EH (cell line): Measurements from ENCODE around the gene IRF1.
A peak's percentile ranks its signal among the peaks of the same experiment; 100 is the strongest.

Source experiments
- DNase-seq: peaks from one replicate; pipeline ENCODE4 v3.0.0-alpha.2; 2015; ENCODE audit warnings: low read depth

IRF1 gene

GRCh38 chr5:132500931-132501628 lies 10.5 kb upstream of the IRF1 start:
- peak; percentile 73 for DNase-seq

DNA sequence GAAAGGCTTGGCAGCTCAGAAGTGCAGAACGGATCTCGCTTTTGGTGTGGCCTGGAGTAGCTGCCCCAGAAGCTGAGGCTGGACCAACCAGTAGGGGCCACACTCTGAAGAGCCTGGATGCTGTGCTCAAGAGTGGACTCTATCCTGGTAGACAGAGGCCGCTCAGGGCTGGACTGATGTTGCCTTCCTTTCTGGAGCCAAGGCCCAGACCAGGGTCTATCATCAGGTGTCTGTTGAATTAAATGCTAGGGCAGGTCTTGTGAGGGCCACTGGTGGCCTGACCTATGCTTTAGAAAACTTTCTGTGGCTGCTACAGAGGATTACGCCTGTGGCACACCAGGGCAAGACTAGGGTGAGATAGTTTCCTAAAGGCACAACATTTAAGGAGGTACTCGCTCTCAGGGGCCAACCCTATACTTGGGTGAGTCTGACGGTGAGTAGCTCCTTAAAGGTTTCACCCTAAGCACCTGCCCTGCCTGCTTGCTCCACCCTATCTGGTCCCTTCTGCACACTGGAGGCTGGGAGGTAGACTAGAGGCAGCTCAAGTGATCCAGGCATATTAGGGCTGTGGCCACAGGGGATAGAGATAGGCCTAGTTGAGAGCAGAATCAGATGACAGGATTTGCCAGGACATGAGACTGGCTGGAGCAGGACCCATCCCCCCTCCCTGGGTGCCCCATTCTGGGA lies 9.8 kb upstream of the IRF1 start:
- DNase-seq: no peak

DNA sequence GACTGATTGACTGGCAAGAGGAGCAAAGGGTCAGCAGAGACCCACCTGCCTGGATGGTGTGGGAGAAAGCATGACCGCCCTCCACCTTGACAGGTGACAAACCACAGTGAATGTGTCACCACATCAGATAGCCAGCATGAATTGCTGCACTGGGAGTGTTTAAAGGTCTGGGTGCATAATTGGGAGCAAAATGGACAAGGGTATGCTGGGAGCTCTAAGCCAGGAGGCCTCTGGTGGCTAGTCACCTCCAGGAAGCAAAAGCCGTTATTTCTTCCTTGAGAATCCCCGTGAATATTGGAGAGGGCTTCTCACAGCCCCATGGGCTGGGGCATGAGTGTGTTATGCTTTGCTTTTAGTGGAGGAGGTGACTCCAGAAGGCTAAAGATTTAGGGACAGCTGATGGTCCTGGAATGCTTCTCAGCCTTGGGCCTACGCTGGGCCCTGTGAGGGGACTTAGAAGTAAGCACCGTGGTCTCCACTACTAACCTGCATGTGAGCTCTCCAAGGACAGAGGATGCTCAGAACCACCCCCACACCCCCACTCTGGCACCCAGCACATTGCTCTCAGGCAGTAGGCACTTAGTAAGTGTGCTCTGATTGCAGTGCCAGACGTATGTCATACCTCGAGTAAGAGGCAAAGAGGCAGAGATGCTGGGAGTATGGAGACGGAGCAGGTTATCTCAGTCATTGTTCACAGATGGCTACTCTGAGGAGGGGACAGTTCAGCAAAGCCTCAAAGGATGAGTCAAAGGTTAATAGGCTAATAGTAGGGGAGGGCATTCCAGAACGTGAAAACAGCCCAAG lies 9.1 kb upstream of the IRF1 start:
- DNase-seq: no peak

- DNase-seq: peak; percentile 52
Measured at GRCh38 chr5:132498686-132499271, 8.2 kb upstream of the IRF1 start.

- peak; percentile 66 for DNase-seq
Measured at GRCh38 chr5:132498152-132498551, 7.6 kb upstream of the IRF1 start.

DNA sequence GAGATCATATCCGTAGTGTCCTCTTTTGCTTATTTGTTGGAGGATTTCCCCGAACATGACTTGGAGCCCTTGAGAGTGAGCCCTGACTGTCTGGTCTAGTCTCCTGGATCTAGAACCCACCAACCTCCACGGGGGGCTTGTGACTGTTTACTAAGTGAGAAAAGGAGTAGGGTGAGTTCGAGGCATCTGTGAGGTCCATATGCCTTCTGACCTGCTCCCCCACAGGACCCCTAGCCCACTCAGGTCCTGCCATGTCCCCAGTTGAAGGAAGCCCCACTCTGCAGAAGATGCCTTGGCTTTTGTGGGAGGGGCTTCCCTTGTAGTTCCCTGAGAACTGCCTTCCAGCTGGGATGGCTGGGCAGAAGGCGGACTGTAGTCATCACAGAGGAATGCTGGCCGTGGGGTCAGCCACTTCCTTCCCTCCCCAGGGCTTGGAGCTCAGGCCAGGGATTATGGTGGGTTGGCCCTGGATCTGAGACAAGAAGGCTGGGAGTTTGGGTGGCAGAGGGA lies 7.0 kb upstream of the IRF1 start:
- peak; percentile 98 for DNase-seq

GRCh38 chr5:132496631-132497487 lies 6.3 kb upstream of the IRF1 start:
- DNase-seq: peak; percentile 91

DNA sequence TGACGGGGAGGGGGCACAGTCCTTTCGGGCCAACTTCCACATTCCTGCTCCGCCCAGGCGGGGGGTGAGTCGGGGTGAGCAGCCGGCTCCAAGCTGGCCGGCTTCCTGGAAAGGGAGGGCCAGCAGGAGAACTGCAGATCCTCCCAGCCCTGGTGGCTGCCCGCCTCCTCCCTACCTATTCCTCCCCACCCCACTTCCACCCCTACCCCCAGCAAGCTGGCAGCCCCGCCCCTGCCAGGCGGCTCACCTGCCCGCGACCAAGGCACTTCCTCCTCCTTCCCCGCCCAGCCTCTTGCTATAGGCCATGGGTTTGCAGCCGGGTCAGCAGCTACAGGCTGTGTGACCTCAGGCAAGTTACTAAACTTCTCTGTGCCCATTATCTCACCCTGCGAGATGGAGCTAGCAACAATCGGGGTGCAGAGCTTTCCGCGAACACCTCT lies 5.6 kb upstream of the IRF1 start:
- DNase-seq: peak; percentile 90

DNA sequence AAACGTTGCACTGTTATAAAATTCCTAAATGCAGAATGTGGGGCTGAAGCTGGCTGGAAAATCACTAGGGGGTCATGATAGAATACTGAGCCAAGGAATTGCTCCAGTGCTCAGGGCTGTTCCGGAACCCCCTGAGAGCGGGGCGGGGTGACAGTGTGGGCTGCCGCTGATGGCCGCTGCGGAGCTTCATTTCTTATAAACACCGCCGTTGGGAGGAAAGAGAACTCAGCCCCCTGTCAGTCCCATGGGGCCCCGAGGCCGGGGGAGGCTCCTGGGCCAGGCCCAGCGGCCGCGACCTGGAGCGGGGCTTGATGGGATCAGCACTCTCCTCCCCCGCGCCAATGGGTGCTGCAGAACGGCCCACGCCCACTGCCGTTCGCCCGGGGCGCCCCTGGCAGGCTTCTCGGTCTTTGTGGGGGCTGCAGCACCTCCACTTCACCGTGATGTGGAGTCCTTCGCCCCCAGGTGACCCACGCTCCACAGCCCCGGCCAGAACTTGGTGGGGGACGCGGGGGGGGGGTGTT lies 5.2 kb upstream of the IRF1 start:
- peak; percentile 93 for DNase-seq

DNA sequence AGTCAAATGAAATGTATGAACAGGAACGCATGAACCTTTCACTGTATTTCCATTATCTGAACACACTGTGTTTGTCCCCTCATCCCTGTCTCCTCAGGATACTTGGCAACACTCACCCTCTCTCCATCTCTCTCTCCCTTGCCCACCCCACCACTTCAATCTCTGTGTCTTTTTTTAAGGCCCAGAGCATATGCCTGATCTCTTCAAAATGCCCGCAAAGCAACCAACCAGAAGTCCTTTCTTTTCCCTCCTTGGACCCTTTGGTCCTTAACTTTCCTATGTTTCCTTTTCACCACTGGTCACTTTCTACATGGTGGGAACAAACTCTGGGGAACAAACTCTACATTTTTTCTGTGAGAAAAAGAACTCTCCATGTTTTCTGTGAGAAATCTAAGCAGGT lies 3.2 kb upstream of the IRF1 start:
- DNase-seq: no peak

DNA sequence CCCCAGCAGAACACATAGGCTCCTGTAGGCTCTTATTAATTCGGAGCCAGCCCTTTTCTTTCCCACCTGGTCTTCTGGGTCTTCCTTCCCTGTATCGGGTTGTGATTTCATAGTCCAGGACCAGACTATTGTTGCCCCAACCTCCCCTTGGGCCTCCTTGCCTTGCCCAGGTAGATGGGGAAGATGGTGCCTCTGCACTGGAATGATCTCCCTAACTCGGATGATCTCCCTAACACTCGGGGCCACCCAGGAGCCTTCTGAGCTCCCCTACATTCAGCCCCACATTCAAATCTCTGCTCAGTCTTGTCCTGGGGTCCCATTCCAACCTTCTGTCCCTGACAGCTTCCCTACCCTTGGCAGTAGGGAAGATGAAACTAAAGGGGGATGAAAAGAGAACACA lies 2.7 kb upstream of the IRF1 start:
- DNase-seq: no peak

GRCh38 chr5:132492386-132493125 lies 2.0 kb upstream of the IRF1 start:
- DNase-seq: no peak

DNA sequence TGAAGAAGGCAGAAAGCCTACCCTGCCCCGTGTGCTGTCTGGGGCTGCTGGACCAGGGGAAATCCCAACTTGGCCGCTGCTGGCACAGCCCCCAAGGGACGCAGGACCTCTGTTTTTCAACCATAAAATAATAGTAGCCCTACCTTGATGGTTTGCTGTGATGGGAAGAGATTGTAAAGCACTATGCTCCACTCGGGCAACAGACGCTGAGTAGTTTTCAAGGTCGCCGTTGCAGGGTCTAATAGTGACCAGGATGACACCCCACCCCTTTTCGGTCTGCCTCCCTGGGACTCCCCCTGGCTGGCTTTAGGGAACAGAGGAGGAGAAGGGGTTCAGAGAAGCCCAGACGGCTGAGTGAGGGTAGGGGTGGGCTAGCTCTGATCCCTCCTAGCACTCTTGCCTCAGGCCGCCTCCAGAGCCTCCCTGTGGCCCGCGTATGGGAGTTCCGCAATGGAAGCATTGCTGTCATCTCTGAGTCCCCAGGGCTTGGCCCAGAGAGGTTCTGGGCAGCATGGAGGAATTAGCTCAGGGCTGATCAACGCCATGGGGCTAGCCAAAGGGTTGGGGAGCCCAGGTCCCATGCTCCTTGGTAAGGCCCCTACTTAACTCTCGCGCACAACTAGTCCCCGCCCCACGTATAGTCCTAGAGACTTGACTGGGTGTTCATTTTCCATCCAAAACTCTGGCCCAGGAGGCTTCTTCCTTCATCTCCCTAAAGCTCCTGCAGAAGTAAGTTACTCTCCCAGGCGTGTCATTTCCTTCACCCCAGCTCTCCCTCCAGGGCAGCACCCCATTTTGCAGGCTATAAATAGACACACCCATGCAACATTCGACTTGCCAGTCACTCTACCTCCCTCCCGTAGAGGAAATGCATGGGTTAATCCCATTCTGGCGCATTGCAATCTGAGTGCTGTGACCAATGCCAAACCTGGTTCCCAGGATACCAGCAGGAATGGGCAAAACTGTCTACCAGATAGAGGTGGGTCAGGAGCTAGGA lies 1.1 kb upstream of the IRF1 start:
- DNase-seq: no peak

GRCh38 chr5:132489871-132490483 lies 596 bp downstream of the IRF1 start:
- DNase-seq: peak; percentile 64

DNA sequence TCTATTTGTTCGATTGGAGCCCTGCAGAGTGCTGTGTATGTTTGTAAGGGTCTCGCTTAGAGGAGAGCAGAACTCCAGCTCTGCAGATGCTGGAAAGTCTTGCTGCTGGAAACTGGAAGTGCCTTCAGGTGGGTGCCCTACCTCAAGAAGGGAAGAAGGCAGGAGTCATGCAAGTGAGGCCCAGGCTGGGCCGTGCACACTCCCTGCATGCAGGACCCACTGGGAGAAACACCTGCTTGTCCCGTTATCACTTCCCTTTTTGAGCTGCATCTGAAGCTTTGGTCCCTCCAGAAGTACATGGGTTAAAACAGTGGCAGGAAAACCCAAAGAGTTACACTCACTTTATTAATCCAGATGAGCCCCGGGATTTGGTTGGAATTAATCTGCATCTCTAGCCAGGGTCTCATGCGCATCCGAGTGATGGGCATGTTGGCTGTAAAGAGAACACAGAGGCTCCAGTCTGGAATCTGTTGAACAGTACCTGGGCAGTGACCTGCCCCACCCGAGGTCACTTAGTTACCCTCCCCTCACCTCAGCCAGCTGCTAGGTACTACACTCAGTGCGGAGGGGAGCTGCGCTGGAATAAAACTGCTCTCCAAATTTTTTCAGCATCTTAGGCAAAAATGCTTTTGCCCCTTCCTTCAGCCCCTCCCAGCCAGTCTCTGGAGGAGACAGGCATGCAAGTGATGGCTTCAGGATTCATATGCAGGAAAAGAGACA lies 1.4 kb downstream of the IRF1 start:
- DNase-seq: no peak

GRCh38 chr5:132488590-132488989 lies 2.0 kb downstream of the IRF1 start:
- DNase-seq: no peak

GRCh38 chr5:132487841-132488555 lies 2.6 kb downstream of the IRF1 start:
- no peak for DNase-seq
